ENCODE results near the gene TUBB3. TPM values are rescaled to one million over a fixed set of nuclear protein-coding genes. Genes with fewer than 3 reads are reported as not detected.
A peak's percentile ranks its signal among the peaks of the same experiment; 100 is the strongest.

TUBB3 gene
- total RNA-seq, 1 experiment from 2014 or later = 209 TPM

DNA sequence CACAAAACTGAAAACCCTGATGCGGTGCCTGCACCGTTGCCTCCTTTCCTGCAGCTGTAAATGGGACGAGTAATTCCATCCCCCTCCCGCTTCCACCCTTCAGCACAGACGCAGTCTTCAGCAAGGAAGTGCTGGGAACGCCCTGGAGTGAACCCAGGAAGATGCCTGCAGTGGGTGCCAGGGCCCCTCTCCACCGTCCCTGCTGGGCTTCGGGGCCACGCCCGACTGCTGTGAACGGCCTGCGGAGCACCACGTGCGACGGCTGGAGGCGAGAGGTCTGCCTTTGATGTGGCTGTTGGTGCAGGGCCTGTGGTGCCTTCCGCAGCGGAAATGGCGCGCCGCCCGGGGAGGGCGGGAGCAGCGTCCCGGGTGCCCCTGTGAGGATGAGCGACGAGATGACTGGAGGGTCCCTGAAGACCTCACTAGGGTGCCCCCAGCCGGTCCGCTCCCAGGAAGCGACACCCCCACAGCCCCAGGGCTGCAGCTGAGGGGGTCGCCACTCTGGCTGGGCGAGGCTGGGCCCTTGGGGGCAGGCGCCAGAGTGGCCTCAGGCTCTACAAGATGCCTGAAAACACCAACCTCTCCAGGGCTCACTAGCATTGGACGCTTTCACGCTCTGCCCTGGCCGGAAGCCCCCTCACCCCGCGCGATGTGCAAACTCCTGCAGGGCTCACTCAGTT lies 5.2 kb upstream of the TUBB3 start (continued):
- TF ChIP-seq, protein P1, sequence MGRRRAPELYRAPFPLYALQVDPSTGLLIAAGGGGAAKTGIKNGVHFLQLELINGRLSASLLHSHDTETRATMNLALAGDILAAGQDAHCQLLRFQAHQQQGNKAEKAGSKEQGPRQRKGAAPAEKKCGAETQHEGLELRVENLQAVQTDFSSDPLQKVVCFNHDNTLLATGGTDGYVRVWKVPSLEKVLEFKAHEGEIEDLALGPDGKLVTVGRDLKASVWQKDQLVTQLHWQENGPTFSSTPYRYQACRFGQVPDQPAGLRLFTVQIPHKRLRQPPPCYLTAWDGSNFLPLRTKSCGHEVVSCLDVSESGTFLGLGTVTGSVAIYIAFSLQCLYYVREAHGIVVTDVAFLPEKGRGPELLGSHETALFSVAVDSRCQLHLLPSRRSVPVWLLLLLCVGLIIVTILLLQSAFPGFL (CRISPR knock-in tag; IDR thresholded peaks at IDR 0.05; ENCODE audit: borderline replicate concordance) = peak; percentile 56; the same call in 1 of the 2 replicates
- TF ChIP-seq, protein P2, sequence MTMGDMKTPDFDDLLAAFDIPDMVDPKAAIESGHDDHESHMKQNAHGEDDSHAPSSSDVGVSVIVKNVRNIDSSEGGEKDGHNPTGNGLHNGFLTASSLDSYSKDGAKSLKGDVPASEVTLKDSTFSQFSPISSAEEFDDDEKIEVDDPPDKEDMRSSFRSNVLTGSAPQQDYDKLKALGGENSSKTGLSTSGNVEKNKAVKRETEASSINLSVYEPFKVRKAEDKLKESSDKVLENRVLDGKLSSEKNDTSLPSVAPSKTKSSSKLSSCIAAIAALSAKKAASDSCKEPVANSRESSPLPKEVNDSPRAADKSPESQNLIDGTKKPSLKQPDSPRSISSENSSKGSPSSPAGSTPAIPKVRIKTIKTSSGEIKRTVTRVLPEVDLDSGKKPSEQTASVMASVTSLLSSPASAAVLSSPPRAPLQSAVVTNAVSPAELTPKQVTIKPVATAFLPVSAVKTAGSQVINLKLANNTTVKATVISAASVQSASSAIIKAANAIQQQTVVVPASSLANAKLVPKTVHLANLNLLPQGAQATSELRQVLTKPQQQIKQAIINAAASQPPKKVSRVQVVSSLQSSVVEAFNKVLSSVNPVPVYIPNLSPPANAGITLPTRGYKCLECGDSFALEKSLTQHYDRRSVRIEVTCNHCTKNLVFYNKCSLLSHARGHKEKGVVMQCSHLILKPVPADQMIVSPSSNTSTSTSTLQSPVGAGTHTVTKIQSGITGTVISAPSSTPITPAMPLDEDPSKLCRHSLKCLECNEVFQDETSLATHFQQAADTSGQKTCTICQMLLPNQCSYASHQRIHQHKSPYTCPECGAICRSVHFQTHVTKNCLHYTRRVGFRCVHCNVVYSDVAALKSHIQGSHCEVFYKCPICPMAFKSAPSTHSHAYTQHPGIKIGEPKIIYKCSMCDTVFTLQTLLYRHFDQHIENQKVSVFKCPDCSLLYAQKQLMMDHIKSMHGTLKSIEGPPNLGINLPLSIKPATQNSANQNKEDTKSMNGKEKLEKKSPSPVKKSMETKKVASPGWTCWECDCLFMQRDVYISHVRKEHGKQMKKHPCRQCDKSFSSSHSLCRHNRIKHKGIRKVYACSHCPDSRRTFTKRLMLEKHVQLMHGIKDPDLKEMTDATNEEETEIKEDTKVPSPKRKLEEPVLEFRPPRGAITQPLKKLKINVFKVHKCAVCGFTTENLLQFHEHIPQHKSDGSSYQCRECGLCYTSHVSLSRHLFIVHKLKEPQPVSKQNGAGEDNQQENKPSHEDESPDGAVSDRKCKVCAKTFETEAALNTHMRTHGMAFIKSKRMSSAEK (CRISPR knock-in tag; IDR thresholded peaks at IDR 0.05; ENCODE audit: borderline replicate concordance) = no peak
- TF ChIP-seq CREB1 (CRISPR knock-in tag; IDR thresholded peaks at IDR 0.05) = 0 out of 2 replicates have a peak, but pooled peaks have one; percentile 48
- TF ChIP-seq, protein P3, sequence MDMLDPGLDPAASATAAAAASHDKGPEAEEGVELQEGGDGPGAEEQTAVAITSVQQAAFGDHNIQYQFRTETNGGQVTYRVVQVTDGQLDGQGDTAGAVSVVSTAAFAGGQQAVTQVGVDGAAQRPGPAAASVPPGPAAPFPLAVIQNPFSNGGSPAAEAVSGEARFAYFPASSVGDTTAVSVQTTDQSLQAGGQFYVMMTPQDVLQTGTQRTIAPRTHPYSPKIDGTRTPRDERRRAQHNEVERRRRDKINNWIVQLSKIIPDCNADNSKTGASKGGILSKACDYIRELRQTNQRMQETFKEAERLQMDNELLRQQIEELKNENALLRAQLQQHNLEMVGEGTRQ (CRISPR knock-in tag; IDR thresholded peaks at IDR 0.05) = peak; percentile 62
- no peak for TF ChIP-seq ZNF671 (CRISPR knock-in tag; IDR thresholded peaks at IDR 0.05)
- peak; percentile 81; the same call in 1 of the 2 replicates for TF ChIP-seq FOXK1 (CRISPR knock-in tag; IDR thresholded peaks at IDR 0.05)
- peak; percentile 63 for TF ChIP-seq SP1 (CRISPR knock-in tag; conservative IDR thresholded peaks at IDR 0.05)
- 0 out of 2 replicates have a peak, but pooled peaks have one; percentile 86 for TF ChIP-seq ZNF138 (CRISPR knock-in tag; conservative IDR thresholded peaks at IDR 0.05)
- TF ChIP-seq, protein P4, sequence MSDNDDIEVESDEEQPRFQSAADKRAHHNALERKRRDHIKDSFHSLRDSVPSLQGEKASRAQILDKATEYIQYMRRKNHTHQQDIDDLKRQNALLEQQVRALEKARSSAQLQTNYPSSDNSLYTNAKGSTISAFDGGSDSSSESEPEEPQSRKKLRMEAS (CRISPR knock-in tag; IDR thresholded peaks at IDR 0.05) = peak; percentile 96
- TF ChIP-seq ARID4B (CRISPR knock-in tag; IDR thresholded peaks at IDR 0.05; ENCODE audit: borderline replicate concordance) = peak; percentile 79
- TF ChIP-seq, protein P5, sequence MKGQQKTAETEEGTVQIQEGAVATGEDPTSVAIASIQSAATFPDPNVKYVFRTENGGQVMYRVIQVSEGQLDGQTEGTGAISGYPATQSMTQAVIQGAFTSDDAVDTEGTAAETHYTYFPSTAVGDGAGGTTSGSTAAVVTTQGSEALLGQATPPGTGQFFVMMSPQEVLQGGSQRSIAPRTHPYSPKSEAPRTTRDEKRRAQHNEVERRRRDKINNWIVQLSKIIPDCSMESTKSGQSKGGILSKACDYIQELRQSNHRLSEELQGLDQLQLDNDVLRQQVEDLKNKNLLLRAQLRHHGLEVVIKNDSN (CRISPR knock-in tag; IDR thresholded peaks at IDR 0.05) = peak; percentile 60; the same call in 1 of the 2 replicates
- peak; percentile 91 for TF ChIP-seq GABPB1 (CRISPR knock-in tag; IDR thresholded peaks at IDR 0.05)
- 0 out of 2 replicates have a peak, but pooled peaks have one; percentile 71 for TF ChIP-seq ZNF232 (CRISPR knock-in tag; IDR thresholded peaks at IDR 0.05)
- TF ChIP-seq ZNF423 (CRISPR knock-in tag; IDR thresholded peaks at IDR 0.05) = peak; percentile 90
- TF ChIP-seq GTF2I (CRISPR knock-in tag; conservative IDR thresholded peaks at IDR 0.05) = no peak

All from WTC11 (cell line).